Progenitor cell of endocrine pancreas (in vitro differentiated cells): ENCODE data around the gene DDX41. TPM values are rescaled to one million over a fixed set of nuclear protein-coding genes. Genes with fewer than 3 reads are reported as not detected.

Source experiments
- DNase-seq: peaks from one replicate; pipeline ENCODE4 v3.0.0; 2021; ENCODE audit warnings: low spot score; ENCODE audit not compliant: unreplicated experiment
- H3K27ac Mint-ChIP-seq: 2 replicates; pipeline ENCODE4 v1.8.0; 2021; ENCODE audit warnings: mild to moderate bottlenecking, moderate library complexity, mixed read lengths
- H3K27me3 Mint-ChIP-seq: 2 replicates; pipeline ENCODE4 v1.8.0; 2021; ENCODE audit warnings: mixed read lengths
- H3K36me3 Mint-ChIP-seq: 2 replicates; pipeline ENCODE4 v1.8.0; 2022; ENCODE audit warnings: mixed read lengths; ENCODE audit not compliant: insufficient read depth
- H3K4me1 Mint-ChIP-seq: 2 replicates; pipeline ENCODE4 v1.8.0; 2021; ENCODE audit warnings: low read depth, mixed read lengths
- H3K4me3 Mint-ChIP-seq: 2 replicates; pipeline ENCODE4 v1.8.0; 2021; ENCODE audit warnings: low read depth, mild to moderate bottlenecking, moderate library complexity, mixed read lengths
- H3K9me3 Mint-ChIP-seq: 2 replicates; pipeline ENCODE4 v1.8.0; 2021; ENCODE audit warnings: low read depth, mixed read lengths
- CTCF ChIP-seq: fragments of 200-600 bp; sonication (generic); IDR thresholded peaks from one replicate; pipeline ENCODE4 v1.5.0; 2021; ENCODE audit warnings: antibody characterized with exemption, mild to moderate bottlenecking; ENCODE audit not compliant: unreplicated experiment
- total RNA-seq: library from RNA; stranded (reverse); gene quantifications from 2 replicates; pipeline ENCODE4 v1.2.1, GENCODE V29; 2021

The DDX41 gene
- total RNA-seq, 1 donor from 2014 or later = 93.1 TPM

- Mint-ChIP-seq H3K9me3 (no peaks in the 10 kb centered on the region), H3K36me3 (peaks cover 19% of the 10 kb centered on the region), H3K27ac (no peak overlapping the region), H3K4me1 (peaks cover 18% of the 10 kb centered on the region), H3K27me3 (no peaks in the 10 kb centered on the region), H3K4me3 (no peak overlapping the region)
- TF ChIP-seq CTCF = no peak
- no peak for DNase-seq
Measured at GRCh38 chr5:177519463-177520235, 2.9 kb upstream of the DDX41 start.

GRCh38 chr5:177515580-177515979 lies 1.2 kb downstream of the DDX41 start:
- DNase-seq = no peak
- peak overlapping the region; percentile 95 for H3K4me3 Mint-ChIP-seq
- H3K27me3 Mint-ChIP-seq = no peaks in the 10 kb centered on the region
- peaks cover 26% of the 10 kb centered on the region for H3K36me3 Mint-ChIP-seq
- peak overlapping the region; percentile 97 for H3K27ac Mint-ChIP-seq
- H3K4me1 Mint-ChIP-seq = peaks cover 18% of the 10 kb centered on the region
- TF ChIP-seq CTCF = no peak
- H3K9me3 Mint-ChIP-seq = no peaks in the 10 kb centered on the region

- Mint-ChIP-seq H3K36me3 (peaks cover 22% of the 10 kb centered on the region), H3K4me1 (peaks cover 18% of the 10 kb centered on the region), H3K27me3 (no peaks in the 10 kb centered on the region), H3K27ac (no peak overlapping the region), H3K9me3 (no peaks in the 10 kb centered on the region), H3K4me3 (no peak overlapping the region)
- TF ChIP-seq CTCF = no peak
- no peak for DNase-seq
Measured at GRCh38 chr5:177514541-177514940, 2.2 kb downstream of the DDX41 start.

GRCh38 chr5:177513500-177513899 lies 3.3 kb downstream of the DDX41 start:
- Mint-ChIP-seq H3K4me3 (no peak overlapping the region), H3K27me3 (no peaks in the 10 kb centered on the region), H3K9me3 (no peaks in the 10 kb centered on the region), H3K36me3 (peaks cover 22% of the 10 kb centered on the region), H3K4me1 (peaks cover 18% of the 10 kb centered on the region), H3K27ac (no peak overlapping the region)
- DNase-seq = no peak
- no peak for TF ChIP-seq CTCF

GRCh38 chr5:177512736-177513380 lies 3.9 kb downstream of the DDX41 start:
- no peak for DNase-seq
- H3K4me3 Mint-ChIP-seq = no peak overlapping the region
- no peak overlapping the region for H3K27ac Mint-ChIP-seq
- H3K9me3 Mint-ChIP-seq = no peaks in the 10 kb centered on the region
- H3K36me3 Mint-ChIP-seq = peaks cover 23% of the 10 kb centered on the region
- peaks cover 18% of the 10 kb centered on the region for H3K4me1 Mint-ChIP-seq
- no peaks in the 10 kb centered on the region for H3K27me3 Mint-ChIP-seq
- no peak for TF ChIP-seq CTCF
